ENCODE data around the gene KLHDC4. TPM values are rescaled to one million over a fixed set of nuclear protein-coding genes. Genes with fewer than 3 reads are reported as not detected.
A peak's percentile ranks its signal among the peaks of the same experiment; 100 is the strongest.

Gene KLHDC4
- total RNA-seq, 1 donor from 2014 or later: 20.5 TPM

DNA sequence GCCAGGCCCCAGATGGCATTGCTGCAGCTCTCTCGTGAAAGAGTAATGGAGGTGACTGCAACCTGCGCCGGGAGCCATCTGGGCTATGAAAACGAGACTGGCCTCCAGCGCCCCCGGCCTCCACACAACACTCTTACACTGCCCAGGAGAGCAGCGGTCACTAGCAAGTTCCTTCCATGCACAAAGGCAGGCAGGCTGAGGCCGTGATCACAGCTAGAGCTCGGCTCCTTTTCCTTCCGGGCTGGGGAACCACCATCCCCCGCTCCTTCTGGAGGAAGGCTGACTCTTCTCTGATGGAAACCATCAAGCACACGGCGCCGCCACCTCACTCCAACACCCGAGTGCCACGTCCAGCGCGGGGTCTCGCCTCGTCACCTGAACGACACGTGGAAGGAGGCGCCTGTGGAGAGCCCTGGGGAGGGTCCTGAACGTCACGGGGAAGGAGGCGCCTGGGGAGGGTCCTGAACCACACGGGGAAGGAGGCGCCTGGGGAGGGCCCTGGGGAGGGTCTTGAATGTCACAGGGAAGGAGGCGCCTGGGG, 61.9 kb downstream of the KLHDC4 start:
- DNase-seq (ENCODE audit: low spot score): peak; percentile 85
- TF ChIP-seq, protein P1, sequence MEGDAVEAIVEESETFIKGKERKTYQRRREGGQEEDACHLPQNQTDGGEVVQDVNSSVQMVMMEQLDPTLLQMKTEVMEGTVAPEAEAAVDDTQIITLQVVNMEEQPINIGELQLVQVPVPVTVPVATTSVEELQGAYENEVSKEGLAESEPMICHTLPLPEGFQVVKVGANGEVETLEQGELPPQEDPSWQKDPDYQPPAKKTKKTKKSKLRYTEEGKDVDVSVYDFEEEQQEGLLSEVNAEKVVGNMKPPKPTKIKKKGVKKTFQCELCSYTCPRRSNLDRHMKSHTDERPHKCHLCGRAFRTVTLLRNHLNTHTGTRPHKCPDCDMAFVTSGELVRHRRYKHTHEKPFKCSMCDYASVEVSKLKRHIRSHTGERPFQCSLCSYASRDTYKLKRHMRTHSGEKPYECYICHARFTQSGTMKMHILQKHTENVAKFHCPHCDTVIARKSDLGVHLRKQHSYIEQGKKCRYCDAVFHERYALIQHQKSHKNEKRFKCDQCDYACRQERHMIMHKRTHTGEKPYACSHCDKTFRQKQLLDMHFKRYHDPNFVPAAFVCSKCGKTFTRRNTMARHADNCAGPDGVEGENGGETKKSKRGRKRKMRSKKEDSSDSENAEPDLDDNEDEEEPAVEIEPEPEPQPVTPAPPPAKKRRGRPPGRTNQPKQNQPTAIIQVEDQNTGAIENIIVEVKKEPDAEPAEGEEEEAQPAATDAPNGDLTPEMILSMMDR (IDR thresholded peaks at IDR 0.05): no peak
- no peaks in the 10 kb centered on the region for H3K4me1 Mint-ChIP-seq (ENCODE audit: low read depth)
- H3K4me3 Mint-ChIP-seq (ENCODE audit: unreplicated experiment): no peak overlapping the region
- no peaks in the 10 kb centered on the region for H3K27me3 Mint-ChIP-seq (ENCODE audit: low read depth)
- H3K36me3 Mint-ChIP-seq (ENCODE audit: low read depth): peaks cover 19% of the 10 kb centered on the region
- no peak overlapping the region for H3K27ac Mint-ChIP-seq (ENCODE audit: unreplicated experiment)
- H3K9me3 Mint-ChIP-seq (ENCODE audit: low read depth): no peaks in the 10 kb centered on the region

DNA sequence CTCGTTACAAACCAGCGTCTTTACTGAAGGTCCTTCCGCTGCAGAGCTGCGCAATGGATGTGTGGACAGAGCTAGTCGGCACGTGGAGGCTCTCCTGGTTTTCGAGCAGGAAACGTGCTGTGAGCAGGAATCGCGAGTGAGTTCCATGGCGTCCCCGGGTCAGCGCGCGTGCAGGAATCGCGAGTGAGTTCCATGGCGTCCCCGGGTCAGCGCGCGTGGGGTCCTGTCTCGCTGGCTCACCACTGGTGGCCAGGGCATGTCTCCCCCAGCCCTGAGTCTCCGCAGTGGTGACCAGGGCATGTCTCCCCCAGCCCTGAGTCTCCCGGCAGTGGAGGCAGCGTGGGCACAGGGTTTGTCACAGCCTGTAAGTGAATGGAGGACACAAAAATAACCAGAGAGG, 62.7 kb downstream of the KLHDC4 start:
- Mint-ChIP-seq H3K27me3 (ENCODE audit: low read depth) (no peaks in the 10 kb centered on the region), H3K36me3 (ENCODE audit: low read depth) (peaks cover 14% of the 10 kb centered on the region), H3K27ac (ENCODE audit: unreplicated experiment) (no peak overlapping the region), H3K9me3 (ENCODE audit: low read depth) (no peaks in the 10 kb centered on the region), H3K4me1 (ENCODE audit: low read depth) (no peaks in the 10 kb centered on the region), H3K4me3 (ENCODE audit: unreplicated experiment) (no peak overlapping the region)
- TF ChIP-seq, protein P1 (IDR thresholded peaks at IDR 0.05): no peak
- DNase-seq (ENCODE audit: low spot score): no peak

DNA sequence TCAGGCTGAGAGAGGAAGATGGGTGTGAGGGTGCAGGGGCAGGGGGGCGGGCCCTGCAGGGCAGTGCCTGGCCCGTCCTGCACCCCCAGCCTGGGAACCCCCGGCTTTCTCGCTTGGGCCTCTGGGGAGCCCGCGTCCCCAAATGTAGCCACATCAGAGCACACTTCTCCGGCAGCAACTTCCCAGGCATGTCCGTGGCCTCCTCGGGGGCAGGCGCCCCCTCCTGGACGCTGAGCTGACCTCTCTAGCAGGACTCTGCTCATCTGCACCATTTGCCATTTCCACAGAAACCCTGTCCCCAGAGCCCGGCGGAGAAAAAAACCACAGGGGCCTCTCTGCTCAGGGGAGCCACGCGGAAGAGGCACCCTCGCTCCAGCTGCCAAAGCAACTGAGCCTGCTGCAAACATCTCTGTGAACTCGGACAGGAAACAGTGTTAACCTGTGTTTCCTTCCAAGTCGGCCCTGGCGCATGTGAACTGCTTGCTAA, 63.4 kb downstream of the KLHDC4 start:
- H3K27ac Mint-ChIP-seq (ENCODE audit: unreplicated experiment): no peak overlapping the region
- H3K4me1 Mint-ChIP-seq (ENCODE audit: low read depth): no peaks in the 10 kb centered on the region
- no peak overlapping the region for H3K4me3 Mint-ChIP-seq (ENCODE audit: unreplicated experiment)
- H3K36me3 Mint-ChIP-seq (ENCODE audit: low read depth): peaks cover 13% of the 10 kb centered on the region
- TF ChIP-seq, protein P1 (IDR thresholded peaks at IDR 0.05): peak; percentile 73
- H3K27me3 Mint-ChIP-seq (ENCODE audit: low read depth): no peaks in the 10 kb centered on the region
- DNase-seq (ENCODE audit: low spot score): no peak
- H3K9me3 Mint-ChIP-seq (ENCODE audit: low read depth): no peaks in the 10 kb centered on the region

DNA sequence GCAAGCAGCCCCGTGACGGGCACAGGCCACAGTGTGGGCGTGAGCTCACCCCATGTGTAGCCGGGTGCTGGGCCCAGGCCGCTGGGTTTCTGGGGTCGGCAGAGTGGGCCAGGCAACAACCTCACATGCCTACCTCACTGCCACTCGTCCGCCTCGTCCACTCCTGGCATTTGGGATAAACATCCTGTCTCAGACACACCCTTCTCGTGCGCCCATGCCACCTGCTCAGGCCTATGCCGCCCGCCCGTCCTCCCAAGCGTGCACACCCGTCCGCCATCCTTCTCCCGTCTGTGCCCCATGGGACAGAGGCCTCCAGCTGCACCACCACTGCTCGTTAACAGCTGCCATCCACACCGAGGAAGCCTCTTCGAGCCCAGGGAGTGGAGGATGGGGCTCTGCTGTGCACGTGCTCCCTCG, 64.3 kb downstream of the KLHDC4 start:
- H3K4me1 Mint-ChIP-seq (ENCODE audit: low read depth): no peaks in the 10 kb centered on the region
- no peaks in the 10 kb centered on the region for H3K9me3 Mint-ChIP-seq (ENCODE audit: low read depth)
- H3K4me3 Mint-ChIP-seq (ENCODE audit: unreplicated experiment): no peak overlapping the region
- peaks cover 13% of the 10 kb centered on the region for H3K36me3 Mint-ChIP-seq (ENCODE audit: low read depth)
- no peaks in the 10 kb centered on the region for H3K27me3 Mint-ChIP-seq (ENCODE audit: low read depth)
- TF ChIP-seq, protein P1 (IDR thresholded peaks at IDR 0.05): no peak
- no peak overlapping the region for H3K27ac Mint-ChIP-seq (ENCODE audit: unreplicated experiment)
- DNase-seq (ENCODE audit: low spot score): no peak

DNA sequence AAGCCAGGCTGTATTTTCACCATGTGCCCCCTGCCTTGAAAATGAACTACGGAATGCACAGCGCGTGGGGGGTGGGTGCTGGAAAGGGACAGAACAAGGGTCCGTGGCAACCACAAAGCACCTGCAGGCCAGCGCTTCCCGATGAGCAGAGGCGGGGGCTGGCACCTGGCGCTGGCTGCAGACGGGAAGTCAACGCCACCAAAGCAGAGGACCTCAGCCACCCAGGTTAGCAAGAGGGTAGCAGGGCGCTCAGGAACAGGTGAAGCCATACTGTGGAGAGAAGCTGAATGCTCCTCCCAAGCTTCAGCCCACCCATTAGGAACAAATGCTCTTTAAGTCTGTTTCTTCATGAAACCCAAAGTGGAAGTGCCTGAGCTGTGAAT, 64.7 kb downstream of the KLHDC4 start:
- no peaks in the 10 kb centered on the region for H3K9me3 Mint-ChIP-seq (ENCODE audit: low read depth)
- H3K4me1 Mint-ChIP-seq (ENCODE audit: low read depth): no peaks in the 10 kb centered on the region
- H3K36me3 Mint-ChIP-seq (ENCODE audit: low read depth): peaks cover 15% of the 10 kb centered on the region
- H3K4me3 Mint-ChIP-seq (ENCODE audit: unreplicated experiment): no peak overlapping the region
- no peak for DNase-seq (ENCODE audit: low spot score)
- H3K27ac Mint-ChIP-seq (ENCODE audit: unreplicated experiment): no peak overlapping the region
- H3K27me3 Mint-ChIP-seq (ENCODE audit: low read depth): no peaks in the 10 kb centered on the region
- TF ChIP-seq, protein P1 (IDR thresholded peaks at IDR 0.05): no peak

Measured in chondrocyte (in vitro differentiated cells).